Common myeloid progenitor, CD34-positive (primary cell): ENCODE data around the gene MLLT1.

ENCODE experiments used
- CTCF ChIA-PET: fragments of 350-600 bp; sonication (Branson Sonifier 250); formaldehyde crosslinking; loops from one replicate; lab custom pipeline; 2021; ENCODE audit warnings: antibody characterized with exemption; lab: Charles Lee
- POLR2A ChIA-PET: fragments of 350-600 bp; sonication (Branson Sonifier 250); formaldehyde crosslinking; loops from one replicate; lab custom pipeline; 2021; ENCODE audit warnings: antibody characterized with exemption; lab: Charles Lee
- DNase-seq, 3 donors: peaks; one replicate each; pipeline versions ENCODE4 v3.0.0 to v3.0.0-alpha.2; 2013
- H3K27ac ChIP-seq, 2 experiments: 1 replicate in 1 of 2; 2 replicates in 1 of 2; pipeline ENCODE4 v1.7.0; 2013; ENCODE audit warnings: inconsistent platforms in 2 of 2, low read length in 2 of 2, mild to moderate bottlenecking in 2 of 2, low read depth in 1 of 2, moderate library complexity in 1 of 2; ENCODE audit not compliant: severe bottlenecking in 2 of 2, insufficient read depth in 1 of 2, poor library complexity in 1 of 2
- H3K27me3 ChIP-seq, 5 experiments: replicated peaks in 2 of 5; 1 replicate in 3 of 5; 2 replicates in 2 of 5; pipeline versions ENCODE4 v1.6.1 to v1.7.0; 2013; ENCODE audit warnings: low read length in 4 of 5, mild to moderate bottlenecking in 2 of 5, moderate library complexity in 2 of 5, inconsistent platforms in 1 of 5; ENCODE audit not compliant: insufficient read depth in 5 of 5, control insufficient read depth in 4 of 5
- H3K36me3 ChIP-seq, 4 experiments: 1 replicate in 2 of 4; 2 replicates in 2 of 4; pipeline versions ENCODE4 v1.6.1 to v1.7.0; 2013; ENCODE audit warnings: low read length in 3 of 4, control low read depth in 1 of 4, mild to moderate bottlenecking in 1 of 4; ENCODE audit not compliant: control insufficient read depth in 4 of 4, insufficient read depth in 4 of 4
- H3K4me1 ChIP-seq, 4 experiments: 1 replicate in 3 of 4; 2 replicates in 1 of 4; pipeline versions ENCODE4 v1.6.1 to v1.7.1; 2013; ENCODE audit warnings: low read length in 3 of 4, mild to moderate bottlenecking in 3 of 4, control low read depth in 1 of 4, inconsistent platforms in 1 of 4, moderate library complexity in 1 of 4; ENCODE audit not compliant: control insufficient read depth in 4 of 4, insufficient read depth in 4 of 4; ENCODE audit errors: control extremely low read depth in 1 of 4
- H3K4me3 ChIP-seq, 7 experiments: 1 replicate in 4 of 7; 2 replicates in 3 of 7; pipeline versions ENCODE4 v1.5.1 to v1.7.0; 2013; ENCODE audit warnings: mild to moderate bottlenecking in 7 of 7, low read length in 6 of 7, moderate library complexity in 6 of 7, inconsistent platforms in 2 of 7, low read depth in 2 of 7, control low read depth in 1 of 7; ENCODE audit not compliant: insufficient read depth in 4 of 7, control insufficient read depth in 1 of 7; ENCODE audit errors: extremely low read depth in 1 of 7
- H3K9me3 ChIP-seq, 5 experiments: 1 replicate in 4 of 5; 2 replicates in 1 of 5; pipeline versions ENCODE4 v1.6.1 to v1.7.1; 2013; ENCODE audit warnings: low read length in 4 of 5, mild to moderate bottlenecking in 2 of 5, inconsistent platforms in 1 of 5, low read depth in 1 of 5, moderate library complexity in 1 of 5; ENCODE audit not compliant: control insufficient read depth in 4 of 5, insufficient read depth in 2 of 5; ENCODE audit errors: control extremely low read depth in 1 of 5
- WGBS: methylation state at CpG from one replicate; pipeline ENCODE4 v1.1.5; 2013; ENCODE audit not compliant: insufficient coverage; 5-methylcytosine and 5-hydroxymethylcytosine counted together

MLLT1 gene

DNA sequence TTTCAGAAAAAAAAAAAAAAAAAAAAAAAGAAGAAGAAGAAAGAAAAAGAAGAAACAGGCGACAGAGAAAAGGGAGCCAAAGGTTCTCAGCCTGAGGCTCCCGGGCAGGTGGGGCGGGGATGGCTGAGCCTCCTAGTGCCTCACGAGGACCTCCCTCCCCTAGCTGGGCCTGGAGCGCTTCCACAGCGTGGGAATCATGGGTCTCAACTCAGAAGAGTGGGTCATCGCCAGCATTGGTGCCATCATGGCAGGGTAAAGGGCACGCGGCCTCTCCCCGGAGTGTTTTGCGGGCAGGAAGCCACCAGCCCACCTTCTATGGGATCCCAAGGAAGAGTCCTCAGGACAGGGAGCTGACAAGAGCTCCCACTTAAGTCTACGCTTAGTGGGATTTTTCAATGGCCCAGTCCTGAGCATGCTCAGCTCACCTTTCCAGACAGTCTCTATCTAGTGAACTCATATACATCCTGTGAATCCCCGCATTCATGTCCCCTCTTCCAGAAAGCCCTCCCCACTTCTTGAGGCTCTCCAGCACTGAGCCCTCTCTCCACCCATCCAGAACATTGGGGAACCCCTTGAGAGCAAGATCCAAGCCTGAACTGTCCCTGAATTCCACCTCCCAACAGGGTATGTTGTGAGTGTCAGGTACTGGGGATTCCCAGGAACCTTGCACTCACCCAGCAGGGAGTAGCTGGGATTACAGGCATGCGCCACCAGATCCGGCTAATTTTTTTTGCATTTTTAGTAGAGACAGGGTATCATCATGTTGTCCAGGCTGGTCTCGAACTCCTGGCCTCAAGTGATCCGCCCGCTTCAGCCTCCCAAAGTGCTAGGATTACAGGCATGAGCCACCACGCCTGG is 74.7 kb downstream of the MLLT1 start:
- CTCF ChIA-PET = interaction anchor here (0.6 to 1.4 kb wide), 2 partner anchors 13 to 155 kb away, joined by 4 to 6 read pairs; no protein-coding TSS in a partner anchor
- H3K9me3 ChIP-seq = no peaks in the 10 kb centered on the region
- H3K4me3 ChIP-seq = no peak overlapping the region
- H3K27me3 ChIP-seq = no peaks in the 10 kb centered on the region
- H3K4me1 ChIP-seq = peaks cover 0 to under 1% (median 0%) of the 10 kb centered on the region in 4 experiments
- DNase-seq = no peak
- no peak overlapping the region for H3K27ac ChIP-seq
- no peaks in the 10 kb centered on the region for H3K36me3 ChIP-seq
- WGBS = 96% methylated on average over 14 of the region's 19 CpGs
- POLR2A ChIA-PET = no interaction called here

DNA sequence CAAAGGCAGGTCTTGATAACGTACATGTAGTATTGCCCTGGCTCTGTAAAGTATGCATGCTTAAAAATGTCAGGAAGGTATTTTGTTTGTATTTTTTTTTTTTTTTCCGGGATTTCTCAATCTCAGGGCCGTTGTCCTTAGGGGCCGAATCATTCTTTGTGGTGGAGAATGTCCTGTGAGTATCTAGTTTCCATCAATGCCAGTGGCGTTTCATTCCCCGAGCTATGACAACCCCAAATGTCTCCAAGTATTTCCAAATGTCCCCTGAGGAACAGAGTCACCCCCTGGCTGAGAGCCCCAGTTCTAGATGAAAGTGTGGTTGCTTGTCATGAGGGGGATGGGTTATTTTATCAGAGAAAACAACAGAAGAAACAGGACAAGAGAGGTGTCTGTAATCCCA is 75.6 kb downstream of the MLLT1 start:
- Histone ChIP-seq H3K36me3 (no peaks in the 10 kb centered on the region), H3K27ac (no peak overlapping the region), H3K27me3 (no peaks in the 10 kb centered on the region), H3K4me1 (peaks cover 0 to 5% (median under 1%) of the 10 kb centered on the region in 4 experiments), H3K9me3 (no peaks in the 10 kb centered on the region), H3K4me3 (no peak overlapping the region)
- CTCF ChIA-PET = interaction anchor here (0.6 kb wide), 1 partner anchor 15 kb away, joined by 3 read pairs; no protein-coding TSS in a partner anchor
- DNase-seq = no peak
- POLR2A ChIA-PET = no interaction called here
- 96% methylated on average over 4 of the region's 6 CpGs for WGBS

GRCh38 chr19:6199240-6199994 is 80.4 kb downstream of the MLLT1 start:
- DNase-seq = peak; percentile 98 to 99 (median 99)
- Histone ChIP-seq H3K9me3 (peaks cover 0 to under 1% (median 0%) of the 10 kb centered on the region in 5 experiments), H3K4me3 (peak overlapping the region; percentile 11 to 87 (median 77)), H3K27ac (peak overlapping the region in 1 of 2 experiments; percentile 68), H3K36me3 (peaks cover 0 to 6% (median 2%) of the 10 kb centered on the region in 4 experiments), H3K4me1 (peaks cover 0 to 14% (median 10%) of the 10 kb centered on the region in 4 experiments), H3K27me3 (no peaks in the 10 kb centered on the region)
- POLR2A ChIA-PET = interaction anchor here (1.5 kb wide), 1 partner anchor 22 kb away, joined by 3 read pairs; no protein-coding TSS in a partner anchor
- CTCF ChIA-PET = no interaction called here
- under 1% methylated on average over 50 of the region's 68 CpGs for WGBS

GRCh38 chr19:6198896-6199239 is 80.9 kb downstream of the MLLT1 start:
- Histone ChIP-seq H3K36me3 (peaks cover 0 to 6% (median 2%) of the 10 kb centered on the region in 4 experiments), H3K9me3 (peaks cover 0 to 4% (median 0%) of the 10 kb centered on the region in 5 experiments), H3K4me3 (peak overlapping the region; percentile 11 to 87 (median 77)), H3K27ac (peak overlapping the region in 1 of 2 experiments; percentile 68), H3K27me3 (no peaks in the 10 kb centered on the region), H3K4me1 (peaks cover 0 to 14% (median 10%) of the 10 kb centered on the region in 4 experiments)
- ChIA-PET POLR2A (no interaction called here), CTCF (interaction anchor here (0.6 kb wide), 1 partner anchor 149 kb away, joined by 3 read pairs; no protein-coding TSS in a partner anchor)
- 40% methylated on average over 8 of the region's 8 CpGs for WGBS
- no peak for DNase-seq

- no peaks in the 10 kb centered on the region for H3K27me3 ChIP-seq
- no peak for DNase-seq
- no peak overlapping the region for H3K27ac ChIP-seq
- peaks cover 2 to 15% (median 4%) of the 10 kb centered on the region in 4 experiments for H3K36me3 ChIP-seq
- no peak overlapping the region for H3K4me3 ChIP-seq
- peaks cover 0 to 14% (median 10%) of the 10 kb centered on the region in 4 experiments for H3K4me1 ChIP-seq
- WGBS = 97% methylated on average over 4 of the region's 5 CpGs
- ChIA-PET CTCF (no interaction called here), POLR2A (no interaction called here)
- peaks cover 0 to 11% (median 0%) of the 10 kb centered on the region in 5 experiments for H3K9me3 ChIP-seq
Measured at GRCh38 chr19:6196361-6196760, 83.4 kb downstream of the MLLT1 start.

DNA sequence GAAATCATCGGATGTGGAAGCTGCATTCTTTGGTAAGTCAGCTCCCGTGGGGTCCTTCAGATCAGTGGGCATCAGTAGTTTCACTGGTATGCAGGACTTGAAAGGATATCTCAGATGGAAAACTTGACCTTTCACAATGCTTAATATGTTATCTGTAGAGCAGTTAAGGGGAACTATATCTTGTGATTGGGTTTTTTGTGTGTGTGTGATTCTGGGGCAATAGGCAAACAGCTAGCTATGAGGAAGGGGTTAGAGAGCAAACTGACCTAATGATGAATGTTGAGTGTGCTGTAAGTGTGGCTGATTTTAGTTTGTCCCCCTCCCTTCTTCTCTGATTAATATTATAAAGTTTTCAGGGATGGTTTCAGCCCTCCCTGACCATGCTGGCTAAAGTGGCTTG is 91.0 kb downstream of the MLLT1 start:
- Histone ChIP-seq H3K27ac (no peak overlapping the region), H3K27me3 (no peaks in the 10 kb centered on the region), H3K4me1 (no peaks in the 10 kb centered on the region), H3K9me3 (peaks cover 0 to 26% (median 6%) of the 10 kb centered on the region in 5 experiments), H3K4me3 (no peak overlapping the region), H3K36me3 (peaks cover 0 to 12% (median 2%) of the 10 kb centered on the region in 4 experiments)
- no peak for DNase-seq
- WGBS = 94% methylated on average over 2 of the region's 2 CpGs
- POLR2A ChIA-PET = no interaction called here
- CTCF ChIA-PET = interaction anchor here (1.2 kb wide), 1 partner anchor 30 kb away, joined by 3 read pairs; no protein-coding TSS in a partner anchor
